Measurements from ENCODE around the gene TOMT.

The TOMT gene

GRCh38 chr11:72102946-72103753 is 2.6 kb upstream of the TOMT start, which contains the start of gene LAMTOR1:
LAMTOR1 (minus strand) TSS chr11:72103297; CDS start chr11:72103224, 73 bp downstream.
- peak; percentile 93 for TF ChIP-seq POLR2A (IDR thresholded peaks at IDR 0.05; ENCODE audit: low read depth, low read length)
- TF ChIP-seq PAX5 (IDR thresholded peaks at IDR 0.05; ENCODE audit: insufficient read depth, low read length, severe bottlenecking): no peak
- peak; percentile 43; the same call in 1 of the 2 replicates for TF ChIP-seq TAF1 (IDR thresholded peaks at IDR 0.05; ENCODE audit: low read depth, low read length)
- peak; percentile 92 for TF ChIP-seq POLR2AphosphoS5 (IDR thresholded peaks at IDR 0.05; ENCODE audit: low read depth, low read length)
- FAIRE-seq (peak; percentile 99), DNase-seq (ENCODE audit: insufficient read length, low spot score) (peak; percentile 95)

GRCh38 chr11:72103754-72104167 is 2.0 kb upstream of the TOMT start:
- FAIRE-seq: no peak
- DNase-seq (ENCODE audit: insufficient read length, low spot score): no peak
- TF ChIP-seq POU2F2 (IDR thresholded peaks at IDR 0.05; ENCODE audit: low read depth, low read length) (no peak), TAF1 (IDR thresholded peaks at IDR 0.05; ENCODE audit: low read depth, low read length) (no peak), POLR2AphosphoS5 (IDR thresholded peaks at IDR 0.05; ENCODE audit: low read depth, low read length) (no peak), SPI1 (IDR thresholded peaks at IDR 0.05; ENCODE audit: low read depth, low read length) (no peak), PAX5 (IDR thresholded peaks at IDR 0.05; ENCODE audit: insufficient read depth, low read length, severe bottlenecking) (no peak), POLR2A (IDR thresholded peaks at IDR 0.05; ENCODE audit: low read depth, low read length) (no peak)

- peak; percentile 23 for FAIRE-seq
- DNase-seq (ENCODE audit: insufficient read length, low spot score): no peak
- TF ChIP-seq POLR2A (IDR thresholded peaks at IDR 0.05; ENCODE audit: low read depth, low read length) (no peak), POLR2AphosphoS5 (IDR thresholded peaks at IDR 0.05; ENCODE audit: low read depth, low read length) (no peak), PAX5 (IDR thresholded peaks at IDR 0.05; ENCODE audit: insufficient read depth, low read length, severe bottlenecking) (no peak), POU2F2 (IDR thresholded peaks at IDR 0.05; ENCODE audit: low read depth, low read length) (no peak), TAF1 (IDR thresholded peaks at IDR 0.05; ENCODE audit: low read depth, low read length) (no peak), SPI1 (IDR thresholded peaks at IDR 0.05; ENCODE audit: low read depth, low read length) (no peak)
Measured at GRCh38 chr11:72111300-72112142, 5.8 kb downstream of the TOMT start.

- TF ChIP-seq SPI1 (IDR thresholded peaks at IDR 0.05; ENCODE audit: low read depth, low read length) (peak; percentile 82), POLR2A (IDR thresholded peaks at IDR 0.05; ENCODE audit: low read depth, low read length) (peak; percentile 99), PAX5 (IDR thresholded peaks at IDR 0.05; ENCODE audit: insufficient read depth, low read length, severe bottlenecking) (no peak), TAF1 (IDR thresholded peaks at IDR 0.05; ENCODE audit: low read depth, low read length) (peak; percentile 85), POU2F2 (IDR thresholded peaks at IDR 0.05; ENCODE audit: low read depth, low read length) (peak; percentile 72; the same call in 1 of the 2 replicates), POLR2AphosphoS5 (IDR thresholded peaks at IDR 0.05; ENCODE audit: low read depth, low read length) (peak; percentile 98)
- peak; percentile 98 for FAIRE-seq
- DNase-seq (ENCODE audit: insufficient read length, low spot score): peak; percentile 68
Measured at GRCh38 chr11:72112143-72112977, 6.6 kb downstream of the TOMT start, which contains the start of gene ANAPC15. ANAPC15 (minus strand) TSS chr11:72112695; CDS start chr11:72111276, 1,419 bp downstream.

- no peak for DNase-seq (ENCODE audit: insufficient read length, low spot score)
- FAIRE-seq: peak; percentile 43
- TF ChIP-seq TAF1 (IDR thresholded peaks at IDR 0.05; ENCODE audit: low read depth, low read length) (no peak), POLR2A (IDR thresholded peaks at IDR 0.05; ENCODE audit: low read depth, low read length) (no peak), SPI1 (IDR thresholded peaks at IDR 0.05; ENCODE audit: low read depth, low read length) (no peak), PAX5 (IDR thresholded peaks at IDR 0.05; ENCODE audit: insufficient read depth, low read length, severe bottlenecking) (no peak), POLR2AphosphoS5 (IDR thresholded peaks at IDR 0.05; ENCODE audit: low read depth, low read length) (no peak), POU2F2 (IDR thresholded peaks at IDR 0.05; ENCODE audit: low read depth, low read length) (no peak)
Measured at GRCh38 chr11:72112978-72113808, 7.5 kb downstream of the TOMT start.

- no peak for DNase-seq (ENCODE audit: insufficient read length, low spot score)
- no peak for FAIRE-seq
- no peak for TF ChIP-seq POLR2A (IDR thresholded peaks at IDR 0.05; ENCODE audit: low read depth, low read length)
- no peak for TF ChIP-seq TAF1 (IDR thresholded peaks at IDR 0.05; ENCODE audit: low read depth, low read length)
- TF ChIP-seq POU2F2 (IDR thresholded peaks at IDR 0.05; ENCODE audit: low read depth, low read length): no peak
Measured at GRCh38 chr11:72114570-72114969, 8.8 kb downstream of the TOMT start.

GRCh38 chr11:72116019-72116755 is 10.5 kb downstream of the TOMT start:
- no peak for FAIRE-seq
- DNase-seq (ENCODE audit: insufficient read length, low spot score): no peak
- TF ChIP-seq POLR2A (IDR thresholded peaks at IDR 0.05; ENCODE audit: low read depth, low read length) (no peak), POLR2AphosphoS5 (IDR thresholded peaks at IDR 0.05; ENCODE audit: low read depth, low read length) (no peak), TAF1 (IDR thresholded peaks at IDR 0.05; ENCODE audit: low read depth, low read length) (no peak), SPI1 (IDR thresholded peaks at IDR 0.05; ENCODE audit: low read depth, low read length) (no peak)
